Transverse colon (tissue), 4 donors: ENCODE results near the gene MAGEA9.

Experiments
- EP300 ChIP-seq: sonication (generic); formaldehyde crosslinking; IDR thresholded peaks from one replicate; pipeline ENCODE4 v1.6.1; 2017; ENCODE audit warnings: antibody characterized with exemption, low read depth
- POLR2A ChIP-seq: fragments of 450-650 bp; IDR thresholded peaks from one replicate; pipeline ENCODE4 v1.6.1; 2016; ENCODE audit warnings: antibody characterized with exemption, mild to moderate bottlenecking, moderate library complexity
- POLR2AphosphoS5 ChIP-seq, 3 donors: sonication (generic); formaldehyde crosslinking; IDR thresholded peaks; one replicate each; pipeline ENCODE4 v1.6.1; 2016; ENCODE audit warnings: antibody characterized with exemption in 3 of 3
- TF ChIP-seq, protein P1 (sequence below), 5 experiments: fragments of 200-600 bp in 3 of 5; fragments of 450-650 bp in 2 of 5; sonication (generic) in 3 of 5; IDR thresholded peaks; 1 replicate in 2 of 5; 2 replicates in 3 of 5; pipeline ENCODE4 v1.5.1; 2016 to 2017; ENCODE audit warnings: antibody characterized with exemption in 5 of 5, inconsistent platforms in 3 of 5, mild to moderate bottlenecking in 2 of 5, moderate library complexity in 1 of 5

- TF ChIP-seq, protein P1, sequence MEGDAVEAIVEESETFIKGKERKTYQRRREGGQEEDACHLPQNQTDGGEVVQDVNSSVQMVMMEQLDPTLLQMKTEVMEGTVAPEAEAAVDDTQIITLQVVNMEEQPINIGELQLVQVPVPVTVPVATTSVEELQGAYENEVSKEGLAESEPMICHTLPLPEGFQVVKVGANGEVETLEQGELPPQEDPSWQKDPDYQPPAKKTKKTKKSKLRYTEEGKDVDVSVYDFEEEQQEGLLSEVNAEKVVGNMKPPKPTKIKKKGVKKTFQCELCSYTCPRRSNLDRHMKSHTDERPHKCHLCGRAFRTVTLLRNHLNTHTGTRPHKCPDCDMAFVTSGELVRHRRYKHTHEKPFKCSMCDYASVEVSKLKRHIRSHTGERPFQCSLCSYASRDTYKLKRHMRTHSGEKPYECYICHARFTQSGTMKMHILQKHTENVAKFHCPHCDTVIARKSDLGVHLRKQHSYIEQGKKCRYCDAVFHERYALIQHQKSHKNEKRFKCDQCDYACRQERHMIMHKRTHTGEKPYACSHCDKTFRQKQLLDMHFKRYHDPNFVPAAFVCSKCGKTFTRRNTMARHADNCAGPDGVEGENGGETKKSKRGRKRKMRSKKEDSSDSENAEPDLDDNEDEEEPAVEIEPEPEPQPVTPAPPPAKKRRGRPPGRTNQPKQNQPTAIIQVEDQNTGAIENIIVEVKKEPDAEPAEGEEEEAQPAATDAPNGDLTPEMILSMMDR (IDR thresholded peaks at IDR 0.05), result no peak
- TF ChIP-seq POLR2AphosphoS5 (IDR thresholded peaks at IDR 0.05) (no peak), POLR2A (no peak), EP300 (no peak)
These were observed 37.6 kb downstream of the MAGEA9 start for GRCh38 chrX:149819371-149819770.
